Thoracic aorta (tissue), 2 donors: ENCODE results near the gene NR4A3. TPM values are rescaled to one million over a fixed set of nuclear protein-coding genes. Genes with fewer than 3 reads are reported as not detected.

Experiments used
- ATAC-seq: fragments of 150-250 bp; one replicate; pipeline ENCODE4 v1.8.0; 2017; ENCODE audit warnings: low read depth; ENCODE audit not compliant: insufficient number of reproducible peaks, low FRiP score
- DNase-seq: peaks from one replicate; pipeline ENCODE4 v3.0.0-alpha.2; 2020; ENCODE audit warnings: low spot score
- H3K27ac ChIP-seq, 2 donors: fragments of 200-600 bp; sonication (generic); 1 replicate in 1 of 2; 2 replicates in 1 of 2; pipeline ENCODE4 v1.5.1; 2016; ENCODE audit warnings: mild to moderate bottlenecking in 2 of 2, moderate library complexity in 2 of 2
- H3K27me3 ChIP-seq: fragments of 200-600 bp; sonication (generic); replicated peaks from 2 replicates; pipeline ENCODE4 v1.6.0; 2016; ENCODE audit warnings: mild to moderate bottlenecking; ENCODE audit not compliant: insufficient read depth
- H3K36me3 ChIP-seq: fragments of 200-600 bp; sonication (generic); one replicate; pipeline ENCODE4 v1.5.1; 2016
- H3K4me1 ChIP-seq, 2 donors: fragments of 200-600 bp; sonication (generic); 1 replicate in 1 of 2; 2 replicates in 1 of 2; pipeline versions ENCODE4 v1.5.1 to v1.6.0; 2016; ENCODE audit warnings: low read depth in 2 of 2, mild to moderate bottlenecking in 1 of 2; ENCODE audit not compliant: control insufficient read depth in 1 of 2
- H3K4me3 ChIP-seq: fragments of 200-600 bp; sonication (generic); 2 replicates; pipeline ENCODE4 v1.5.1; 2016; ENCODE audit warnings: mild to moderate bottlenecking
- H3K9me3 ChIP-seq: fragments of 200-600 bp; sonication (generic); 2 replicates; pipeline ENCODE4 v1.5.1; 2016
- total RNA-seq, 2 donors: library from RNA; depleted of rRNA; stranded (reverse); fragments of >200 nt; gene quantifications; one replicate each; pipeline versions ENCODE4 v1.1.0 to v1.2.3, GENCODE V29; 2016
- TF ChIP-seq, protein P1 (sequence below): fragments of 200-600 bp; sonication (generic); IDR thresholded peaks from one replicate; pipeline ENCODE4 v1.5.1; 2019; ENCODE audit warnings: antibody characterized with exemption

NR4A3 gene
- total RNA-seq, 2 donors from 2014 or later = 9.7 to 36.9 TPM

GRCh38 chr9:99907208-99907532 lies 85.5 kb downstream of the NR4A3 start:
- TF ChIP-seq, protein P1, sequence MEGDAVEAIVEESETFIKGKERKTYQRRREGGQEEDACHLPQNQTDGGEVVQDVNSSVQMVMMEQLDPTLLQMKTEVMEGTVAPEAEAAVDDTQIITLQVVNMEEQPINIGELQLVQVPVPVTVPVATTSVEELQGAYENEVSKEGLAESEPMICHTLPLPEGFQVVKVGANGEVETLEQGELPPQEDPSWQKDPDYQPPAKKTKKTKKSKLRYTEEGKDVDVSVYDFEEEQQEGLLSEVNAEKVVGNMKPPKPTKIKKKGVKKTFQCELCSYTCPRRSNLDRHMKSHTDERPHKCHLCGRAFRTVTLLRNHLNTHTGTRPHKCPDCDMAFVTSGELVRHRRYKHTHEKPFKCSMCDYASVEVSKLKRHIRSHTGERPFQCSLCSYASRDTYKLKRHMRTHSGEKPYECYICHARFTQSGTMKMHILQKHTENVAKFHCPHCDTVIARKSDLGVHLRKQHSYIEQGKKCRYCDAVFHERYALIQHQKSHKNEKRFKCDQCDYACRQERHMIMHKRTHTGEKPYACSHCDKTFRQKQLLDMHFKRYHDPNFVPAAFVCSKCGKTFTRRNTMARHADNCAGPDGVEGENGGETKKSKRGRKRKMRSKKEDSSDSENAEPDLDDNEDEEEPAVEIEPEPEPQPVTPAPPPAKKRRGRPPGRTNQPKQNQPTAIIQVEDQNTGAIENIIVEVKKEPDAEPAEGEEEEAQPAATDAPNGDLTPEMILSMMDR = no peak
- Histone ChIP-seq H3K27ac (peak overlapping the region; percentile 94 to 98), H3K27me3 (no peaks in the 10 kb centered on the region), H3K4me3 (peak overlapping the region; percentile 87), H3K9me3 (no peaks in the 10 kb centered on the region), H3K4me1 (peaks cover 0 to 7% of the 10 kb centered on the region in 2 donors), H3K36me3 (peaks cover 4% of the 10 kb centered on the region)
- DNase-seq = no peak
- ATAC-seq = no peak

- Histone ChIP-seq H3K36me3 (peaks cover 6% of the 10 kb centered on the region), H3K27me3 (no peaks in the 10 kb centered on the region), H3K4me1 (peaks cover 0 to 7% of the 10 kb centered on the region in 2 donors), H3K4me3 (no peak overlapping the region), H3K9me3 (no peaks in the 10 kb centered on the region), H3K27ac (no peak overlapping the region)
- DNase-seq = no peak
- ATAC-seq = no peak
- TF ChIP-seq, protein P1 = no peak
These were observed 89.9 kb downstream of the NR4A3 start for GRCh38 chr9:99911600-99911999.

Other genes with a start within 250 kb of the NR4A3 start
- gene STX17, start 84.8 kb downstream of the NR4A3 start, total RNA-seq = 10 to 100 TPM; 33.2 to 41.8 TPM